HepG2 (cell line): ENCODE data around the gene ORC3. TPM values are rescaled to one million over a fixed set of nuclear protein-coding genes. Genes with fewer than 3 reads are reported as not detected.

Experiments used
- FOXA3 ChIP-seq: IDR thresholded peaks from 2 replicates; pipeline ENCODE4 v1.6.1; 2016; ENCODE audit warnings: missing genetic modification reagents, missing compliant biosample characterization
- GMEB1 ChIP-seq: sonication (generic); formaldehyde crosslinking; IDR thresholded peaks from 2 replicates; pipeline ENCODE4 v1.5.1; 2020; ENCODE audit warnings: missing genetic modification reagents, mild to moderate bottlenecking, borderline replicate concordance
- MED13 ChIP-seq: sonication (generic); formaldehyde crosslinking; IDR thresholded peaks from 2 replicates; pipeline ENCODE4 v1.5.0; 2020; ENCODE audit warnings: missing genetic modification reagents
- NFYC ChIP-seq: IDR thresholded peaks from 2 replicates; pipeline ENCODE4 v1.6.1; 2016; ENCODE audit warnings: missing genetic modification reagents, missing compliant biosample characterization
- REPIN1 ChIP-seq: sonication (generic); formaldehyde crosslinking; IDR thresholded peaks from 2 replicates; pipeline ENCODE4 v1.8.0; 2022; ENCODE audit warnings: missing genetic modification reagents, low read depth, mild to moderate bottlenecking, borderline replicate concordance
- RFXAP ChIP-seq: sonication (generic); formaldehyde crosslinking; IDR thresholded peaks from 2 replicates; pipeline ENCODE4 v1.4.0; 2020; ENCODE audit warnings: missing genetic modification reagents, borderline replicate concordance
- TFE3 ChIP-seq: IDR thresholded peaks from 2 replicates; pipeline ENCODE4 v1.6.1; 2016
- TSC22D2 ChIP-seq: sonication (generic); formaldehyde crosslinking; IDR thresholded peaks from 2 replicates; pipeline ENCODE4 v1.5.1; 2020; ENCODE audit warnings: missing genetic modification reagents, mild to moderate bottlenecking, borderline replicate concordance
- ZEB1 ChIP-seq: IDR thresholded peaks from 2 replicates; pipeline ENCODE4 v1.6.1; 2012; ENCODE audit warnings: mild to moderate bottlenecking, low read depth, inconsistent platforms; ENCODE audit not compliant: insufficient replicate concordance
- ZFP82 ChIP-seq: sonication (generic); formaldehyde crosslinking; IDR thresholded peaks from 2 replicates; pipeline ENCODE4 v1.5.1; 2020; ENCODE audit warnings: mild to moderate bottlenecking, missing genetic modification reagents, borderline replicate concordance
- ZFP90 ChIP-seq: sonication (generic); formaldehyde crosslinking; IDR thresholded peaks from 2 replicates; pipeline ENCODE4 v1.8.0; 2022; ENCODE audit warnings: missing genetic modification reagents, mild to moderate bottlenecking, inconsistent platforms, borderline replicate concordance
- ZHX1 ChIP-seq: sonication (generic); formaldehyde crosslinking; IDR thresholded peaks from 2 replicates; pipeline ENCODE4 v1.8.1; 2022; ENCODE audit warnings: low read depth, mild to moderate bottlenecking, missing genetic modification reagents
- ZNF180 ChIP-seq: sonication (generic); formaldehyde crosslinking; IDR thresholded peaks from 2 replicates; pipeline ENCODE4 v1.4.0; 2020; ENCODE audit warnings: low read depth, missing genetic modification reagents, borderline replicate concordance
- ZNF572 ChIP-seq: sonication (generic); formaldehyde crosslinking; IDR thresholded peaks from 2 replicates; pipeline ENCODE4 v1.5.1; 2020; ENCODE audit warnings: mild to moderate bottlenecking, missing genetic modification reagents
- ZNF605 ChIP-seq: sonication (generic); formaldehyde crosslinking; IDR thresholded peaks from 2 replicates; pipeline ENCODE4 v1.8.0; 2022; ENCODE audit warnings: mild to moderate bottlenecking, missing genetic modification reagents
- ZNF7 ChIP-seq: IDR thresholded peaks from 2 replicates; pipeline ENCODE4 v1.6.1; 2016; ENCODE audit warnings: missing biosample characterization, missing genetic modification reagents
- ZNF776 ChIP-seq: sonication (generic); formaldehyde crosslinking; IDR thresholded peaks from 2 replicates; pipeline ENCODE4 v1.4.0; 2020; ENCODE audit warnings: mild to moderate bottlenecking, missing genetic modification reagents
- ZSCAN29 ChIP-seq: sonication (generic); formaldehyde crosslinking; conservative IDR thresholded peaks from 2 replicates; pipeline ENCODE4 v1.4.0; 2020; ENCODE audit warnings: mild to moderate bottlenecking, missing genetic modification reagents
- ZZZ3 ChIP-seq: sonication (generic); formaldehyde crosslinking; IDR thresholded peaks from 2 replicates; pipeline ENCODE4 v1.4.0; 2020; ENCODE audit warnings: missing genetic modification reagents, mild to moderate bottlenecking, borderline replicate concordance
- polyA plus RNA-seq, 8 experiments: library from polyadenylated mRNA; depleted of rRNA in 3 of 8; stranded (reverse) in 7 of 8; unstranded in 1 of 8; fragments of >200 nt; fragmentation: Illumina TruSeq in 4 of 8; extraction: Trizol in 4 of 8; gene quantifications; 2 replicates each; pipeline versions ENCODE4 v1.2.1 to v1.2.3, GENCODE V29; 2011 to 2016; ENCODE audit warnings: low read depth in 4 of 8, missing spikeins in 1 of 8, mixed read lengths in 1 of 8; ENCODE audit not compliant: insufficient read depth in 1 of 8
- total RNA-seq, 5 experiments: library from RNA; depleted of rRNA; stranded (reverse); fragments of >200 nt; fragmentation: Illumina TruSeq; extraction: Trizol; gene quantifications; 2 replicates each; pipeline ENCODE4 v1.2.3, GENCODE V29; 2016; ENCODE audit warnings: low read depth in 1 of 5
- TF ChIP-seq, protein P1 (sequence below): IDR thresholded peaks from 2 replicates; pipeline ENCODE4 v1.6.1; 2016; ENCODE audit warnings: low read depth, control low read depth

ORC3 gene
- total and polyA plus RNA-seq, 2 of the 13 experiments (the other 11 are each of a cell fraction or from before 2014, with no cell fraction given) = 21.8 to 43.5 TPM

GRCh38 chr6:87589693-87590416, at the start of gene ORC3, which contains the start of gene RARS2 (continued):
- TF ChIP-seq, protein P1, sequence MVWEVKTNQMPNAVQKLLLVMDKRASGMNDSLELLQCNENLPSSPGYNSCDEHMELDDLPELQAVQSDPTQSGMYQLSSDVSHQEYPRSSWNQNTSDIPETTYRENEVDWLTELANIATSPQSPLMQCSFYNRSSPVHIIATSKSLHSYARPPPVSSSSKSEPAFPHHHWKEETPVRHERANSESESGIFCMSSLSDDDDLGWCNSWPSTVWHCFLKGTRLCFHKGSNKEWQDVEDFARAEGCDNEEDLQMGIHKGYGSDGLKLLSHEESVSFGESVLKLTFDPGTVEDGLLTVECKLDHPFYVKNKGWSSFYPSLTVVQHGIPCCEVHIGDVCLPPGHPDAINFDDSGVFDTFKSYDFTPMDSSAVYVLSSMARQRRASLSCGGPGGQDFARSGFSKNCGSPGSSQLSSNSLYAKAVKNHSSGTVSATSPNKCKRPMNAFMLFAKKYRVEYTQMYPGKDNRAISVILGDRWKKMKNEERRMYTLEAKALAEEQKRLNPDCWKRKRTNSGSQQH = 0 out of 2 replicates have a peak, but pooled peaks have one; percentile 80
- TF ChIP-seq GMEB1 (CRISPR knock-in tag) = peak; percentile 87
- no peak for TF ChIP-seq ZSCAN29 (CRISPR knock-in tag)
- TF ChIP-seq ZEB1 = no peak
- TF ChIP-seq ZNF7 = no peak
- TF ChIP-seq NFYC (CRISPR knock-in tag) = peak; percentile 98
- TF ChIP-seq TFE3 = peak; percentile 83; the same call in 1 of the 2 replicates
- peak; percentile 86; the same call in 1 of the 2 replicates for TF ChIP-seq RFXAP (CRISPR knock-in tag)
- peak; percentile 87 for TF ChIP-seq ZNF605 (CRISPR knock-in tag)
- no peak for TF ChIP-seq ZZZ3 (CRISPR knock-in tag)
- peak; percentile 87; the same call in 1 of the 2 replicates for TF ChIP-seq ZFP90 (CRISPR knock-in tag)
- TF ChIP-seq MED13 = no peak
- no peak; the same call in 1 of the 2 replicates for TF ChIP-seq ZNF776
- no peak; the same call in 1 of the 2 replicates for TF ChIP-seq ZNF180
- no peak; the same call in 1 of the 2 replicates for TF ChIP-seq TSC22D2 (CRISPR knock-in tag)
- no peak for TF ChIP-seq ZFP82 (CRISPR knock-in tag)
- peak; percentile 29 for TF ChIP-seq FOXA3
- TF ChIP-seq ZHX1 (CRISPR knock-in tag) = peak; percentile 28
- peak; percentile 82 for TF ChIP-seq REPIN1 (CRISPR knock-in tag)
- TF ChIP-seq ZNF572 (CRISPR knock-in tag) = peak; percentile 76; the same call in 1 of the 2 replicates
